OCI-LY1 (cell line): Measurements from ENCODE around the gene EPYC.

Experiments used
- H2AFZ ChIP-seq: fragments of 200-600 bp; sonication (generic), shearing (Covaris generic); 2 replicates; pipeline ENCODE4 v1.6.0; 2014; ENCODE audit warnings: antibody characterized with exemption, mild to moderate bottlenecking, low read length
- H3F3A ChIP-seq: fragments of 200-600 bp; sonication (generic), shearing (Covaris generic); 2 replicates; pipeline ENCODE4 v1.6.0; 2014; ENCODE audit warnings: mild to moderate bottlenecking, antibody characterized with exemption, low read length, moderate library complexity; ENCODE audit not compliant: insufficient read depth
- H3K27ac ChIP-seq: fragments of 200-600 bp; sonication (generic); 2 replicates; pipeline ENCODE4 v1.5.1; 2014; ENCODE audit warnings: low read length, mixed run types, mild to moderate bottlenecking, low read depth; ENCODE audit not compliant: poor library complexity, severe bottlenecking
- H3K27me3 ChIP-seq: fragments of 200-600 bp; sonication (generic); 2 replicates; pipeline ENCODE4 v1.6.0; 2014; ENCODE audit warnings: antibody characterized with exemption, mild to moderate bottlenecking, low read length, moderate library complexity; ENCODE audit not compliant: insufficient read depth
- H3K36me3 ChIP-seq: fragments of 200-600 bp; sonication (generic); 2 replicates; pipeline ENCODE4 v1.6.1; 2014; ENCODE audit warnings: mild to moderate bottlenecking, antibody characterized with exemption, low read length, moderate library complexity, mixed read lengths; ENCODE audit not compliant: insufficient read depth
- H3K4me1 ChIP-seq: fragments of 200-600 bp; sonication (generic); 2 replicates; pipeline ENCODE4 v1.5.1; 2014; ENCODE audit warnings: mild to moderate bottlenecking, low read length, moderate library complexity; ENCODE audit not compliant: insufficient read depth, severe bottlenecking
- H3K4me2 ChIP-seq: fragments of 200-600 bp; sonication (generic), shearing (Covaris generic); 2 replicates; pipeline ENCODE4 v1.6.1; 2014; ENCODE audit warnings: low read length
- H3K4me3 ChIP-seq: fragments of 200-600 bp; sonication (generic); 2 replicates; pipeline ENCODE4 v1.5.1; 2014; ENCODE audit warnings: low read length, low read depth, mild to moderate bottlenecking, mixed read lengths; ENCODE audit not compliant: poor library complexity, severe bottlenecking
- H3K79me2 ChIP-seq: fragments of 200-600 bp; shearing (Covaris generic); 2 replicates; pipeline ENCODE4 v1.6.1; 2016; ENCODE audit warnings: mixed run types, low read length, mixed read lengths; ENCODE audit not compliant: insufficient read depth
- H3K9ac ChIP-seq: fragments of 200-600 bp; sonication (generic), shearing (Covaris generic); 2 replicates; pipeline ENCODE4 v1.6.1; 2014; ENCODE audit warnings: mild to moderate bottlenecking, low read length, mixed read lengths
- H3K9me2 ChIP-seq: fragments of 200-600 bp; sonication (generic), shearing (Covaris generic); 2 replicates; pipeline ENCODE4 v1.6.1; 2014; ENCODE audit warnings: low read depth, mild to moderate bottlenecking, low read length, mixed read lengths
- H3K9me3 ChIP-seq: fragments of 200-600 bp; shearing (Covaris generic); 2 replicates; pipeline ENCODE4 v1.6.1; 2014; ENCODE audit warnings: low read length, mixed read lengths
- H4K20me1 ChIP-seq: fragments of 200-600 bp; sonication (generic), shearing (Covaris generic); 2 replicates; pipeline ENCODE4 v1.6.0; 2016; ENCODE audit warnings: mild to moderate bottlenecking, low read length; ENCODE audit not compliant: insufficient read depth
- EZH2 ChIP-seq: fragments of 200-600 bp; sonication (generic), shearing (Covaris generic); IDR thresholded peaks from 2 replicates; pipeline ENCODE4 v1.8.0; 2017; ENCODE audit warnings: borderline replicate concordance, mixed run types, mild to moderate bottlenecking, antibody characterized with exemption, low read length, moderate library complexity, mixed read lengths
- TF ChIP-seq, protein P1 (sequence below): fragments of 200-600 bp; sonication (generic), shearing (Covaris generic); IDR thresholded peaks from 2 replicates; pipeline ENCODE4 v1.5.1; 2017; ENCODE audit warnings: mild to moderate bottlenecking, antibody characterized with exemption, low read length, moderate library complexity, mixed read lengths

Gene EPYC

DNA sequence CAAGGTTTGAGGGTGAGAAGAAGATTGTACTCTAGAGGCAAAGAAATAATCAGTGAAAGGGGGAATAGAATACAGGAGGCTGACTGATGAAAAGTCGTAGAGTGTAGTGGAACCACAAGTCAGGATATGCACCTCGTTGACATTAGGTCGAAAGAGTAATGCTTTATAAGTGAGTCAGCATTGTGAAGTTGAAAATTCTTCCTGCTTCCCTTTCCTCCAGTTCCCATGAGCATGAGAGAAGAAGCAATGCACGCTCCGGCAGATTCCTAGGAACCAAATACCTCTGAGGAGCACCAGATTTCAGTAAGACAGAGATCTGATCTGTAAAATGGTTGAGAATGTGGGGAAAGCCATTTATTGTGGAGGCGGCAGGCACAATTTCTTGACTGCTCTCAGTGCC lies 66.3 kb downstream of the EPYC start:
- Histone ChIP-seq H3K9me2 (no peaks in the 10 kb centered on the region), H3K79me2 (no peaks in the 10 kb centered on the region), H3K4me3 (no peak overlapping the region), H3K9me3 (no peaks in the 10 kb centered on the region), H4K20me1 (no peaks in the 10 kb centered on the region), H3F3A (no peaks in the 10 kb centered on the region), H3K4me1 (no peaks in the 10 kb centered on the region), H3K36me3 (no peaks in the 10 kb centered on the region), H2AFZ (no peak overlapping the region), H3K4me2 (no peak overlapping the region), H3K9ac (no peak overlapping the region), H3K27ac (no peak overlapping the region), H3K27me3 (no peaks in the 10 kb centered on the region)
- TF ChIP-seq, protein P1, sequence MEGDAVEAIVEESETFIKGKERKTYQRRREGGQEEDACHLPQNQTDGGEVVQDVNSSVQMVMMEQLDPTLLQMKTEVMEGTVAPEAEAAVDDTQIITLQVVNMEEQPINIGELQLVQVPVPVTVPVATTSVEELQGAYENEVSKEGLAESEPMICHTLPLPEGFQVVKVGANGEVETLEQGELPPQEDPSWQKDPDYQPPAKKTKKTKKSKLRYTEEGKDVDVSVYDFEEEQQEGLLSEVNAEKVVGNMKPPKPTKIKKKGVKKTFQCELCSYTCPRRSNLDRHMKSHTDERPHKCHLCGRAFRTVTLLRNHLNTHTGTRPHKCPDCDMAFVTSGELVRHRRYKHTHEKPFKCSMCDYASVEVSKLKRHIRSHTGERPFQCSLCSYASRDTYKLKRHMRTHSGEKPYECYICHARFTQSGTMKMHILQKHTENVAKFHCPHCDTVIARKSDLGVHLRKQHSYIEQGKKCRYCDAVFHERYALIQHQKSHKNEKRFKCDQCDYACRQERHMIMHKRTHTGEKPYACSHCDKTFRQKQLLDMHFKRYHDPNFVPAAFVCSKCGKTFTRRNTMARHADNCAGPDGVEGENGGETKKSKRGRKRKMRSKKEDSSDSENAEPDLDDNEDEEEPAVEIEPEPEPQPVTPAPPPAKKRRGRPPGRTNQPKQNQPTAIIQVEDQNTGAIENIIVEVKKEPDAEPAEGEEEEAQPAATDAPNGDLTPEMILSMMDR, result no peak
- TF ChIP-seq EZH2, result no peak

DNA sequence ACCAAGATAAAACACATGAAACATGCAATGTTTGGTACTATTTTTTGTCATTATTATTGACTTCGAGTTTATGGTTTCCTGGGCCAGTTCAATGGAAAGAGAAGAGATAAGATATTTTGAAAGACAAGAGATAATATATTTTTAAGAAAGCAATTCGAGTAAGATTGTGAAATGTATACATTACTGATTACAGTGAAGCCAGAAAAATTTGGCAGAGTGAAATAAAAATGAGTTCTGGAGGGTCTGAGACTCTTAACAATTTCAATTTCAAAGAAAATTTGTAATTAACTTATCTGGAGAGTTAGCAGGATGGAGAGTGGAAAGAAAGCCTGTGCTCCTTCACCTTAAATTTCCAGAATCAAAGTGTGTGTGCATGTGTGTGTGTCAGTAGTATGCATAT lies 67.1 kb downstream of the EPYC start:
- TF ChIP-seq EZH2, result no peak
- TF ChIP-seq, protein P1, result no peak
- Histone ChIP-seq H3K4me1 (no peaks in the 10 kb centered on the region), H3K79me2 (no peaks in the 10 kb centered on the region), H3K9me2 (no peaks in the 10 kb centered on the region), H3K9me3 (no peaks in the 10 kb centered on the region), H3F3A (no peaks in the 10 kb centered on the region), H3K27me3 (no peaks in the 10 kb centered on the region), H3K36me3 (no peaks in the 10 kb centered on the region), H3K4me2 (no peak overlapping the region), H3K4me3 (no peak overlapping the region), H4K20me1 (no peaks in the 10 kb centered on the region), H3K27ac (no peak overlapping the region), H2AFZ (no peak overlapping the region), H3K9ac (no peak overlapping the region)

GRCh38 chr12:90936230-90937005 lies 68.4 kb downstream of the EPYC start:
- H3K36me3 ChIP-seq, result no peaks in the 10 kb centered on the region
- H3K27me3 ChIP-seq, result no peaks in the 10 kb centered on the region
- H3K4me3 ChIP-seq, result no peak overlapping the region
- no peak overlapping the region for H3K4me2 ChIP-seq
- no peaks in the 10 kb centered on the region for H3K4me1 ChIP-seq
- TF ChIP-seq, protein P1, result no peak
- TF ChIP-seq EZH2, result no peak
- no peaks in the 10 kb centered on the region for H3K9me3 ChIP-seq
- no peak overlapping the region for H3K27ac ChIP-seq
- H4K20me1 ChIP-seq, result no peaks in the 10 kb centered on the region
- H3F3A ChIP-seq, result no peaks in the 10 kb centered on the region
- H2AFZ ChIP-seq, result no peak overlapping the region
- H3K79me2 ChIP-seq, result no peaks in the 10 kb centered on the region
- H3K9me2 ChIP-seq, result no peaks in the 10 kb centered on the region
- H3K9ac ChIP-seq, result no peak overlapping the region
